HG02938 (cell line): ENCODE data around the gene RIF1.

Source experiments
- ATAC-seq: cut with Tn5 transposase; IDR thresholded peaks from one replicate; pipeline ENCODE4 v1.9.1; 2021; ENCODE audit warnings: mild to moderate bottlenecking, moderate library complexity; ENCODE audit not compliant: unreplicated experiment

The RIF1 gene, protein sequence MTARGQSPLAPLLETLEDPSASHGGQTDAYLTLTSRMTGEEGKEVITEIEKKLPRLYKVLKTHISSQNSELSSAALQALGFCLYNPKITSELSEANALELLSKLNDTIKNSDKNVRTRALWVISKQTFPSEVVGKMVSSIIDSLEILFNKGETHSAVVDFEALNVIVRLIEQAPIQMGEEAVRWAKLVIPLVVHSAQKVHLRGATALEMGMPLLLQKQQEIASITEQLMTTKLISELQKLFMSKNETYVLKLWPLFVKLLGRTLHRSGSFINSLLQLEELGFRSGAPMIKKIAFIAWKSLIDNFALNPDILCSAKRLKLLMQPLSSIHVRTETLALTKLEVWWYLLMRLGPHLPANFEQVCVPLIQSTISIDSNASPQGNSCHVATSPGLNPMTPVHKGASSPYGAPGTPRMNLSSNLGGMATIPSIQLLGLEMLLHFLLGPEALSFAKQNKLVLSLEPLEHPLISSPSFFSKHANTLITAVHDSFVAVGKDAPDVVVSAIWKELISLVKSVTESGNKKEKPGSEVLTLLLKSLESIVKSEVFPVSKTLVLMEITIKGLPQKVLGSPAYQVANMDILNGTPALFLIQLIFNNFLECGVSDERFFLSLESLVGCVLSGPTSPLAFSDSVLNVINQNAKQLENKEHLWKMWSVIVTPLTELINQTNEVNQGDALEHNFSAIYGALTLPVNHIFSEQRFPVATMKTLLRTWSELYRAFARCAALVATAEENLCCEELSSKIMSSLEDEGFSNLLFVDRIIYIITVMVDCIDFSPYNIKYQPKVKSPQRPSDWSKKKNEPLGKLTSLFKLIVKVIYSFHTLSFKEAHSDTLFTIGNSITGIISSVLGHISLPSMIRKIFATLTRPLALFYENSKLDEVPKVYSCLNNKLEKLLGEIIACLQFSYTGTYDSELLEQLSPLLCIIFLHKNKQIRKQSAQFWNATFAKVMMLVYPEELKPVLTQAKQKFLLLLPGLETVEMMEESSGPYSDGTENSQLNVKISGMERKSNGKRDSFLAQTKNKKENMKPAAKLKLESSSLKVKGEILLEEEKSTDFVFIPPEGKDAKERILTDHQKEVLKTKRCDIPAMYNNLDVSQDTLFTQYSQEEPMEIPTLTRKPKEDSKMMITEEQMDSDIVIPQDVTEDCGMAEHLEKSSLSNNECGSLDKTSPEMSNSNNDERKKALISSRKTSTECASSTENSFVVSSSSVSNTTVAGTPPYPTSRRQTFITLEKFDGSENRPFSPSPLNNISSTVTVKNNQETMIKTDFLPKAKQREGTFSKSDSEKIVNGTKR (N-terminal part only)

DNA sequence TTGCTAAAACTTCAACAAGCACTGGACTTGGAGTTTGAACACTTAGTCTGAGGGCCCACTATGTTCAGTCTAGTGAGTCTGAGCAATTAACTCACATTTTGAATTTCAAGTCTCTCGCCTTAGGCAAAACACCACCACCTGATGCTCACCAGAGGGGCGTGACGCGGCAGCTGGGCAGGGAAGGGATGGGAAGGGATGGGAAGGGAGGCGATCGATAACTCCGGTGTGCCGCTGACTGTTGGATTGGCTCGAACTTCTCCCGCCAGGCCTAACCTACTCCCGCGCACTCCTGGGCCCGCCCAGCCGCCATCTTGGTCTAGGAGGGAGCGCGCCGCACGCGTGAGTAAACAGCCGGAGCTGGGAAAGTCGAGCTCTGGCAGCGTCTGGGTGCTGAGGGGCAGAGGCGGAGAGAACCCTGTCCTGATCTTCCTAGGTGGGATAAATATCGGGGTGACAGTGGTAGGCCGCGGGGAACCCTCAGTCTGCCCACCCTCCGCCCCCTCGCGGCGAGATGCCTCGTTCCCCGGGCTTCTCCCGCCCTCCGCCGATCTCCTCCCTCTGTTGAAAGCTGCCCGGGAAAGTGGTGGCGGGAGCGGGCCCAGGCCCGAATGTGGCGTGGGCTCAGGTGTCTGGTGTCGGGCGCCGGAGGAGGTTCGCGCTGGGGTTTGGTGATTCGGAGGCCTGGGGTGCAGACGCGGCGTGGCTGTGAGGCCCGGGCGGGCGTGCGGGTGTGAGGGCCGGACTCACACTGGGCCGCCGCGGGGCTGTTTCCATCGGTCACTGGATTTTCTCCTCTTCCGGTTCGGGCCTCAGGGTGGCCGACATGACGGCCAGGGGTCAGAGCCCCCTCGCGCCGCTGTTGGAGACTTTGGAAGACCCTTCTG, at the start of gene RIF1:
Gene RIF1, plus strand, starts transcription at position 302 of the 884 bp plus-strand sequence. Its CDS starts 522 bp downstream, at position 824.
- peak; percentile 90 for ATAC-seq

DNA sequence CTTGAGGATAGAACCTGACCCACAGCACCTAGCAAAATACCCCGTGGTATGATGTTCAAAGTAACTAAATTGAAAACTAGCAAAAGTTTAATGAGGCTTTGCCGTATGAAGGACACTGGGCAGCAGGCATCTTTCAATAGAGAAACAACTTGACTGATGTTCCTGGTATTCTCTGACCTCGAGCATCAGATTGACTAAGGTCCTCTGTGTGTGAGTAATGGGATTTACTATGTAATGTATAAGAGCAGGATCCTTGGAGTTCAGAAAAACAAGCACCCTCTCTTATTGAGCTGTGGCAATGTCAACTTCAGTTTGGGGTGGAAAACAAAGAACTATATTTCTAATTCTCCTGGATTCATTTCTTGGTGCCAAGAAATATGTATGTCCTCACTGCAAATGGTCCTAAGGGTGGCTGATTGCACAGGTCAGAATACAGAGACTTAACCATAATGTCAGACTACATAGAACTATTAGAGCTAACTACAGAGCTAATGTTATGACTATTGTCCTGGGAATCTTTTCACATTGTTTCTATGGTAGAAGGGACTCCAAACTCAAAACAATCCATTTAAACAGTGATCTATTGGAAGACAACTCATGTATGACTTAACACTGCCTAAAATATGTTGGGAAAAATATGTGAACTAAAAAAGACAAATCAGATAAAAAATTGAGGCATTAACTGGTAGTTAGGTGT, 47.9 kb upstream of the RIF1 start:
- ATAC-seq, result no peak

DNA sequence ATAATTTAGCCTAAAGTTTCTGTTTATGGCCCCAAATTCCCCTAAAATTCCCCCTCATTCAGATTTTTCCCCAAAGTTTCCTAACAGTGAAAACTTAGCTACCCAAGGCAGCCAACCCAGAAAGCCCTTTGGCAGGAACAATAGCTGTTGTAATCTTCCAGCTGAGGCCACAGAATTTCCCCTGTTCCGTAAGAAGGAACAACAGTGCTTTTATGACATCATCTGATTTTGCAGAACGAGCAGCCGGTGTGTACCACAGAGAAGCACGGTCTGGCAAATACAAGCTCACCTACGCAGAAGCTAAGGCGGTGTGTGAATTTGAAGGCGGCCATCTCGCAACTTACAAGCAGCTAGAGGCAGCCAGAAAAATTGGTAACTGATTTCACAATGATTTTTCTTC, 46.0 kb upstream of the RIF1 start:
- ATAC-seq, result peak; percentile 59

DNA sequence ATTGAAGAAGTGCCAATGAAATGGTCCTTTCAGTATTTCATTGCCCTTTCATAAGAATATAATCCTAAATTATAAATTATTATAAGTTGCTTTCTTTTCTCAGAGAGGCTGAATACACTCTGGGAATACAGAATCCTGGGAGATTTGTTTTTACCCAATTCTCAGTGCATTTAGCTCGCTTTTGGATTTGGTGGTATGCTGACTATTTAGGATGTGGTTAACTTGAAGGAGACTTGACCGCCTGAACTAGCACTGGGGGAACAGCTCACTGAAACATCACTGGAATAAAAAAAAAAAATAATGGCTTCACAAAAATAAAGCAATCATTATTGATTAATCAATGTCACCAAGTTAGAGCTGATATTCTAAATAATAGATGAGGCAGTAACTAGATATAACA, 42.1 kb upstream of the RIF1 start:
- ATAC-seq, result no peak

DNA sequence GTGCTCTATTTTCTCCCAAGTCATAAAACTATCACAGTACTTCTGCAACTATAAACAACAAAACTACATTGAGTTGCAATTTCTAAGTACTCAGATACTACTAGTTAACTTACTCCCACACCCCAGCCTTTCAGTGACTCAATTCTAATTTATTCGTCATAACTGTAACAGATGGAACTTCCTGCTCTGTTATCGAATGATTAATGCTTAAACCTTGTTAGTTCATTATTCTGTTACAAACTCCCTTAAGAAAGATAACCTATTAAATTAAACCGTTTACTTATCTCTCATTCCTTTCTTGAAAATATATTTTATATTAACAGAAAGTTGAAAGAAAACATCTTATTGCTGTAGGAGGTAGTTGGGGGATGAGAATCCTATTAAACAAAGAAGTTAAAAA, 35.3 kb upstream of the RIF1 start:
- peak; percentile 99 for ATAC-seq

DNA sequence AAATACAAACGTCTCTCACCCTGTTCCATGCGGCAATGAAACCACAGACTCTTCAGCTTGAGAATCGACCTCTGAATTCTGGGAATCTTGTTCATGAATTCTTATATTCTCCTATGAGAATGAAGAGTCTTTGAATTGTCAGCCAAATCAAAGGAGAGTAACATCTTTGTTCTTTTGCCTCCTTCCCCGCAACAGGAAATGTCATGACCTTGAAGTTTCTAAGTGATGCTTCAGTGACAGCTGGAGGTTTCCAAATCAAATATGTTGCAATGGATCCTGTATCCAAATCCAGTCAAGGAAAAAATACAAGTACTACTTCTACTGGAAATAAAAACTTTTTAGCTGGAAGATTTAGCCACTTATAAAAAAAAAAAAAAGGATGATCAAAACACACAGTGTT, 30.5 kb upstream of the RIF1 start:
- ATAC-seq, result no peak

DNA sequence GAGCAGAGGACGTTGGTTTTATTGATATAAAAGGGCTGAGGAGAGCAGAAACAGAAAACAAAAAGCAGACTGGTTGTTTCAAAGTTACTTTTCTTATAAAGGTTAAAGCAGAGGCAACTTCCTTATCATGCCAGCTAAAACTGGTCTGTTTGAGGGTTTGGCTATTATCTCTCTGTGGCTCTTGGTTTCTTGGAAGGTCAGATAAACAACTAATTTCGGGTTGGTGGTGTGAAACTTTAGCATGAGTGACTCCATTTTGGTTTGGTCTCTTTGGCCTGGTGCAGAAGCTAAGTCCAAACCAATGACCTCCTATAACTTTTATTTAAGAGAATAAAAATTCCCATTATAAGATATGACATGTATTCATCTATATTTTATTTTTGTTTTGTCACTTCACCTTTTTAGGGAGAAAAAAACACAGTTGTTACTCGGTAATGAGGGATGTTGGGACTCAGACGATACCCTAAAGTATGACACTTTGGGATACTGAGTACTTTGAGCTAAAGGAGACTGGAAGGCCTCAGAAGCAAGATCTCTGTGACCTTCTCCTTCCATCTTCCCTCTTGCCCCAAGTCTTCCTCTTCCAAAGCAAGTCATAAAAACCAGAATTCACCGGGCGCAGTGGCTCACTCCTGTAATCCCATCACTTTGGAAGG, 29.0 kb upstream of the RIF1 start:
- ATAC-seq, result no peak

DNA sequence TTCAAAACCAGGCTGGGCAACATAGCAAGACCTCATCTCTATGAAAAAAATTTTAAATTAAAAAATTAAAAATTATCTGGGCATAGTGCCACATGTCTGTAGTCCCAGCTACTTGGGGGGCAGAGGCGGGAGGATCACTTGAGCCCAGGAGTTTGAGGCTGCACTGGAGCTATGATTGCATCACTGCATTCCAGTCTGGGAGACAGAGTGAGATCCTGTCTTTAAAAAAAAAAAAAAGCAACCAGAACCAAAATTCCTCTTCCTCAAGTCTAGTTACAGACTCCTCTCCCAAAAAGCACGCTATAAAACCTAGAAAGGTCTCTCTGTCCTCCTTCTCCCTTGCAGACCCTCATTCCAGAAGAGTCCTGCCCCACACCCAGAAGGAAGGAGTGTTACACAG, 28.4 kb upstream of the RIF1 start:
- ATAC-seq, result no peak

DNA sequence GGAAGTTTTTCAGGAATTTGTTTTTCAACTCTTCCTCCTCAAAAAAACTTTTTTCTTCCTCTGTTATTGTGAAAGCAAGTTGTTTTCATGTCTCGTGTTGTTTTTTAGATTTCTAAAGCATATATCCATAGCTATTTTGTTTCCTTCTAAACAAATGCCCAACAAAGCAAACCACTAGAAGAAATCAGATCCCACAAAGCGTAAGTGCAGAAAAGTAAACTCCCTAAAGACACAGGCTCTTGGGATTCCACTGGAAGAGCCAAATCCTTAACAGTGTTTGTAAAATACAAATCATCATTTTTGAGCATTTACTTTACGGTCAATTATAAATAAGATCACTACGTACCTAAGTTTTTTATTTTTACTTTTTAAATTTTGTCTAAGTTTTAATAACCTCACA, 21.7 kb upstream of the RIF1 start:
- ATAC-seq, result no peak

DNA sequence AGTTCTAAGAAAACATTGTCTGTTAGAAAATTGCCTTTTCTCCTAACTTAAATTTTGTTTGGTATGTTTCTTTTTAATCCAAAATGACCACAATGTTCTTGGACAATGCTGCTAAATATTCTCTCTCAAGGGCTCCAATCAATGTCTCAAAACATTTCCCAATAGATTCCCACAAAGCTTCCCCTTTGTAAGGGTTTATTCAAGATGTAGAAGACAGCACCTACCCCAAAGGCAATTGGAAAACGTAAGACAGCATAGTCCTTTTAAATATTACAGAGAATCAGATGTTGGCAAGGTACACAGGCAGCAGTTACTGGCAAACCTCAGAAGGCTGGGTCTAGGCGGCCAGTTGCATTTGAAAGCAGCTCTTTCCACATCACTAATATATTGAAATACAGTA, 18.3 kb upstream of the RIF1 start:
- no peak for ATAC-seq

DNA sequence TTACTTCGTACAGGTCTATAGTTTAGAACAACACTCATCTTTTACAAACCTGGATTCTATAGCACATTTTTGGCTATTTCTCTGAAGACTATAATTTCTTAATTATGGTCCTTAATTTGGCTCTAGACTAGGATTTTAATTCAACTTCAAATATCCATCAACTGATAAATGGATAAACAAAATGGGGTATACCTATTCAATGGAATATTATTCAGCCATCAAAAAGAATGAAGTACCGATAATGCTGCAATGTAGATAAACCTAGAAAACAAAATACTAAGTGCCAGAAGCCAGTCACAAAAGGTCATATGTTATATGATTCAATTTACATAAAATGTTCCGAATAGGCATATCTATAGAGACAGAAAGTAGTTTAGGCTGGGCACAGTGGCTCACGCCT, 15.2 kb upstream of the RIF1 start:
- ATAC-seq, result no peak

DNA sequence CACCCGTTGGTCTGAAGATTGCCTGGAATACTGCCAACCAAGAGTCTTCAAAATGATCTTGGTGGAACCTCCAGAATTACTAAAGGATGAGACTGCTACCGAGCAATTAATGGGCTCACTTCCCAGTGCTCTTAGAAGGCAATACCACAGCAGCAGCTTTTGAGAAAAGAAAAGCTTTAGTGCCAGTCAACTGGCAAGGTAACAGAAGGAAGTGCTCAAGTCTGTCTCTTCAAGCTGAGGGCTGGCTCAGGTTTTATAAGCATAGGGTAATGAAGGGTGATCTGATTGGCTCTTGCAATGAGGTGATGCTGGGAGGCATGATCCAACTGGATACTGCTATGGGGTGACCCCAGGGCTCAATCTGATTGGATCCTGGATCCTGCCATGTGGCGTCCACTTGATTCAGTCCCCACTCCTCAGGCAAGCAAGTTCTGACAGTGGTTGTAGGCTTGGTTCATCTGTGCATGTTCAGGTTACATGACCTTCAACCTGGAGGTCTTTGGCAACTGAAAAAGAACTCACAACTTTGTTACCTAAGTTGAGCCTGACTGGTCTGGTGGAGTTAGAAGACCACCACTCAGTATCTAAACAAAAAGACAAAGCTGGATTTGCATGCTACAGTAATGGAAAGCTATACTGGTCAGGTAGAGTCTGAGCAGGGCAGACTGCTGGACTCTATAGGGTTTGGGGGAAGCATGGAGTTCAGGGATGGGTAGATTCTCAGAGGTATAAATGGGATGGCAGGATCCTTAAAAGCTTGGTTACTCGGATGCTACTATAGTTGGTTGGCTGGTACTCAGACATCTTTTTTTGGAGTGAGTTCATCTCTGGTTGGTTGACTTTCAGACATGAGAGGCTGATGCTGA, 14.0 kb upstream of the RIF1 start:
- no peak for ATAC-seq

DNA sequence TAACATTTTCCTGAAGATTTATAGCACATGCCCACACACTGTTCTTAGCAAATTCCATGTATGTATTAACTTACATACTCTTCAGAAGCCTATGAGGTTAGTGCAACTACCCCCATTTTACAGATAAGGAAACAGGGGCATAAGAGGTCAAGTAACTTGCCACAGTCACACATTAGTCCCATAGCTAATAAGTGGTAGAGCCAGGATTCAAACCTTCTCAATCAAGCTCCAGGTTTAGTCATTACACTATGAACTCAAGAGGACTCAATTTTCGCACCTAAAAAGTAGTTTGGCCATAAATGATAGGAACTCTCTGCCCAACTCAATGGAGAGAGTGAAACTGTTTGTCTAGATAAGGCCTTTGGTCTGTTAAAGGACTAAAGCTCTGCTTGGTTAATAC, 9.7 kb upstream of the RIF1 start:
- no peak for ATAC-seq

DNA sequence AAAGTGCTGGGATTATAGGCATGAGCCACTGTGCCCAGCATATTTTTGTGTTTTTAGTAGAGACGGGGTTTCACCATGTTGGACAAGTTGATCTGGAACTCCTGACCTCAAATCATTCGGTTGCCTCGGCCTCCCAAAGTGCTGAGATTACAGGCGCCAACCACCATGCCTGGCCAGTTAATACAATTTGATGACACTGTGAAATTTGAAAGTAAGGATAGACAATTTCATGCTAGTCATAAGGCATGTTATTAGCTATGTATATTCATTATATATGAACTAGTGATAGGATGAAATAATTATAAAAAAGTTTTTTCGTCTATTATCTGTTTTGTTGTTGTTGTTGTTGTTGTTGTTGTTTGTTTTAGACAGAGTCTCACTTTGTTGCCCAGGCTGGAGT, 8.6 kb upstream of the RIF1 start:
- ATAC-seq, result no peak

DNA sequence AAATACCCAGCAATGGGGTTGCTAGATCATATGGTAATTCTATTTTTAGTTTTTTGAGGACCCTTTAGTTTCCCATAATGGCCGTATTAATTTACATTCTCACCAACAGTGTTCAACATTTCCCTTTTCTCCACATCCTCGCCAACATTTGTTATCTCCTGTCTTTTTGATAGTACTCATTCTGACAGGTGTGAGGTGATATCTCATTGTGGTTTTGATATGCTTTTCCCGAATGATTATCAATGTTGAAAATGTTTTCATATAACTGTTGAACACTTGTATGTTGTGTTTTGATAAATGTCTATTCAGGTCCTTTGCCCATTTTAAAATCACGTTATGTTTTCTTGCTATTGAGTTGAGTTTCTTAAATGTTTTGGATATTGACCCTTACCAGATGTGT, 5.8 kb upstream of the RIF1 start:
- no peak for ATAC-seq

DNA sequence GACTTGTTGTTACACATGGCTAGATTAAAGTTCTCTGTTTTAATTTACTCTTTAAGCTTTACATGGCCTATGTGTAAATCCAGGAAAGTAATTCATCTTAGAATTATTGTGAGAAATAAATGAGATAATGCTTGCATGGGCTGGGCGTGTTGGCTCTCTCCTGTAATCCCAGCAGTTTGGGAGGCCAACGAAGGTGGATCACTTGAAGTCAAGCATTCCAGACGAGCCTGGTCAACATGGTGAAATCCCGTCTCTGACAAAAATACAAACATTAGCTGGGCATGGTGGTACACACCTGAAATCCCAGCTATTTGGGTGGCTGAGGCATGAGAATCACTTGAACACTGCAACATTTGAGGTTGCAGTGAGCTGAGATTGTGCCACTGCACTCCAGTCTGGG, 4.3 kb upstream of the RIF1 start:
- no peak for ATAC-seq

DNA sequence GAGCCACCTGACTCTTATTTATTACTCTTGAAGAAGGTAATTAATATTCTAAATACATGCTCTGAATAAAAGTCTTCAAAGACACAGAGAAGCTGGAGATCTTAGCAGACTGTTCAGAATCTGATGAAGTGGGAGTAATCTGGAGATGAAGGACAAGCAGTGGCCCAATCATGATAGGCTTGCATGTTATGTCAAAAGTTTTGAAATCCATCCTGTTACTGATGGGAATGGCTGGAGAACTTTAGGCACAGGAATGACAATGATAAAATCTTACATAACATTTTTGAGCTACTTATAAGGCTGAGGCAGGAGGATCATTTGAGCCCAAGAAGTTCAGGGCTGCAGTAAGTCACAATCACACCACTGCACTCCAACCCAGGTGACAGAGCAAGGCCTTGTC, 2.4 kb upstream of the RIF1 start:
- ATAC-seq, result no peak
